Neuronal stem cell (in vitro differentiated cells): ENCODE measurements around the gene MPZL2. TPM values are rescaled to one million over a fixed set of nuclear protein-coding genes. Genes with fewer than 3 reads are reported as not detected.

Experiments used
- DNase-seq: peaks from one replicate; pipeline ENCODE4 v3.0.0-alpha.2; 2013; ENCODE audit warnings: low spot score
- H2AFZ ChIP-seq: one replicate; pipeline ENCODE4 v1.6.1; 2013; ENCODE audit warnings: mild to moderate bottlenecking, low read length, inconsistent platforms
- H2AK5ac ChIP-seq: 2 replicates; pipeline ENCODE4 v1.6.1; 2013; ENCODE audit warnings: low read depth, mild to moderate bottlenecking, inconsistent platforms, low read length, moderate library complexity, mixed read lengths
- H2BK120ac ChIP-seq: 2 replicates; pipeline ENCODE4 v1.6.1; 2013; ENCODE audit warnings: low read depth, mild to moderate bottlenecking, inconsistent platforms, low read length, moderate library complexity, mixed read lengths
- H2BK12ac ChIP-seq: one replicate; pipeline ENCODE4 v1.6.1; 2013; ENCODE audit warnings: low read length, inconsistent platforms
- H2BK15ac ChIP-seq: 2 replicates; pipeline ENCODE4 v1.6.1; 2013; ENCODE audit warnings: mild to moderate bottlenecking, low read length, inconsistent platforms, mixed read lengths
- H2BK5ac ChIP-seq: one replicate; pipeline ENCODE4 v1.6.1; 2013; ENCODE audit warnings: inconsistent platforms, mild to moderate bottlenecking, low read length, moderate library complexity
- H3K14ac ChIP-seq: one replicate; pipeline ENCODE4 v1.6.1; 2013; ENCODE audit warnings: low read length, inconsistent platforms
- H3K18ac ChIP-seq: 2 replicates; pipeline ENCODE4 v1.6.1; 2013; ENCODE audit warnings: low read length, inconsistent platforms
- H3K23ac ChIP-seq: 2 replicates; pipeline ENCODE4 v1.6.1; 2013; ENCODE audit warnings: low read depth, mild to moderate bottlenecking, mixed read lengths, low read length, inconsistent platforms; ENCODE audit not compliant: poor library complexity
- H3K27ac ChIP-seq: replicated peaks from 3 replicates; pipeline ENCODE4 v1.5.1; 2013; ENCODE audit warnings: low read length, inconsistent platforms
- H3K27me3 ChIP-seq, 3 experiments: 2 replicates each; pipeline ENCODE4 v1.6.1; 2013; ENCODE audit warnings: low read length in 3 of 3, mild to moderate bottlenecking in 2 of 3, inconsistent platforms in 1 of 3, low read depth in 1 of 3, mixed read lengths in 1 of 3, moderate library complexity in 1 of 3; ENCODE audit not compliant: control insufficient read depth in 3 of 3, insufficient read depth in 3 of 3
- H3K36me3 ChIP-seq, 2 donors: replicated peaks in 1 of 2; 2 replicates each; pipeline ENCODE4 v1.6.1; 2013; ENCODE audit warnings: low read length in 2 of 2; ENCODE audit not compliant: control insufficient read depth in 2 of 2, insufficient read depth in 2 of 2
- H3K4ac ChIP-seq: 2 replicates; pipeline ENCODE4 v1.6.1; 2013; ENCODE audit warnings: inconsistent platforms, mild to moderate bottlenecking, low read length, moderate library complexity
- H3K4me1 ChIP-seq, 2 donors: 1 replicate in 1 of 2; 2 replicates in 1 of 2; pipeline ENCODE4 v1.6.1; 2013; ENCODE audit warnings: low read length in 2 of 2, low read depth in 1 of 2; ENCODE audit not compliant: control insufficient read depth in 2 of 2, insufficient read depth in 1 of 2
- H3K4me2 ChIP-seq: one replicate; pipeline ENCODE4 v1.6.1; 2013; ENCODE audit warnings: mild to moderate bottlenecking, low read length, inconsistent platforms; ENCODE audit not compliant: insufficient read depth, poor library complexity, severe bottlenecking
- H3K4me3 ChIP-seq, 2 donors: 2 replicates each; pipeline ENCODE4 v1.5.1; 2013; ENCODE audit warnings: low read length in 2 of 2, mild to moderate bottlenecking in 2 of 2, inconsistent platforms in 1 of 2, moderate library complexity in 1 of 2
- H3K79me1 ChIP-seq: one replicate; pipeline ENCODE4 v1.6.1; 2013; ENCODE audit warnings: low read depth, mild to moderate bottlenecking, inconsistent platforms, low read length, moderate library complexity
- H3K9ac ChIP-seq: one replicate; pipeline ENCODE4 v1.6.1; 2013; ENCODE audit warnings: mild to moderate bottlenecking, low read depth, low read length, inconsistent platforms; ENCODE audit not compliant: poor library complexity
- H3K9me3 ChIP-seq, 2 donors: replicated peaks in 1 of 2; 2 replicates each; pipeline versions ENCODE3 to v1.6.1; 2013; ENCODE audit warnings: low read length in 2 of 2, mild to moderate bottlenecking in 2 of 2, inconsistent platforms in 1 of 2, low read depth in 1 of 2, mixed read lengths in 1 of 2, moderate library complexity in 1 of 2; ENCODE audit not compliant: control insufficient read depth in 2 of 2, insufficient read depth in 1 of 2
- H4K8ac ChIP-seq: one replicate; pipeline ENCODE4 v1.6.1; 2013; ENCODE audit warnings: low read depth, mild to moderate bottlenecking, inconsistent platforms, low read length, moderate library complexity
- H4K91ac ChIP-seq: one replicate; pipeline ENCODE4 v1.6.1; 2013; ENCODE audit warnings: low read length, low read depth, mild to moderate bottlenecking, inconsistent platforms; ENCODE audit not compliant: poor library complexity
- WGBS, 2 donors: extraction: QIAGEN DNeasy Blood & Tissue Kit; methylation state at CpG; one replicate each; pipeline ENCODE4 v1.1.7; 2013; ENCODE audit warnings: missing lambda C conversion rate in 2 of 2, mixed read lengths in 1 of 2; ENCODE audit not compliant: insufficient read length in 2 of 2, insufficient replicate concordance in 1 of 2; ENCODE audit errors: extremely low coverage in 2 of 2; 5-methylcytosine and 5-hydroxymethylcytosine counted together
- polyA plus RNA-seq, 2 experiments: library from polyadenylated mRNA; stranded (reverse); fragments of 200-250 nt; gene quantifications; one replicate each; pipeline ENCODE4 v1.2.3, GENCODE V29; 2013

Gene MPZL2
- polyA plus RNA-seq (2013, experiment 1 of 2): 0.38 TPM
- 0.32 TPM for polyA plus RNA-seq (2013, experiment 2 of 2)

- no peaks in the 10 kb centered on the region for H3K79me1 ChIP-seq
- peak within 1 kb of the TSS; percentile 75 for H2AFZ ChIP-seq
- H3K4me2 ChIP-seq: peak within 1 kb of the TSS; percentile 36
- H3K4me1 ChIP-seq: peaks cover 0 to 4% of the 10 kb centered on the region in 2 donors
- no peak within 1 kb of the TSS for H3K9ac ChIP-seq
- no peak within 1 kb of the TSS for H4K91ac ChIP-seq
- H2BK5ac ChIP-seq: no peak within 1 kb of the TSS
- H3K36me3 ChIP-seq: no peaks in the 10 kb centered on the region
- no peak within 1 kb of the TSS for H2BK12ac ChIP-seq
- H3K4me3 ChIP-seq: peak within 1 kb of the TSS in 1 of 2 donors; percentile 37
- H2AK5ac ChIP-seq: no peak within 1 kb of the TSS
- no peak within 1 kb of the TSS for H3K18ac ChIP-seq
- peak; percentile 18 for DNase-seq
- WGBS, 2 donors: no CpG with 5 or more reads among the region's 19 CpGs
- no peak within 1 kb of the TSS for H2BK120ac ChIP-seq
- H3K9me3 ChIP-seq: no peaks in the 10 kb centered on the region
- no peak within 1 kb of the TSS for H4K8ac ChIP-seq
- no peak within 1 kb of the TSS for H3K27ac ChIP-seq
- H2BK15ac ChIP-seq: no peak within 1 kb of the TSS
- H3K23ac ChIP-seq: no peak within 1 kb of the TSS
- H3K14ac ChIP-seq: no peak within 1 kb of the TSS
- no peak within 1 kb of the TSS for H3K4ac ChIP-seq
- H3K27me3 ChIP-seq: peaks cover 0 to 79% (median 6%) of the 10 kb centered on the region in 3 experiments
Observed at GRCh38 chr11:118263695-118264568, at the start of gene MPZL2. TSS of gene MPZL2 (minus strand) at chr11:118264297. CDS start at chr11:118264153, 144 bp downstream.

- Histone ChIP-seq H2BK120ac (no peak overlapping the region), H4K91ac (no peak overlapping the region), H3K79me1 (no peaks in the 10 kb centered on the region), H3K18ac (no peak overlapping the region), H3K23ac (no peak overlapping the region), H3K4me2 (no peak overlapping the region), H3K27me3 (peaks cover 0 to 23% (median 0%) of the 10 kb centered on the region in 3 experiments), H3K27ac (no peak overlapping the region), H3K14ac (peak overlapping the region; percentile 14), H2BK12ac (no peak overlapping the region), H3K36me3 (no peaks in the 10 kb centered on the region), H2BK15ac (no peak overlapping the region), H2AFZ (no peak overlapping the region), H4K8ac (no peak overlapping the region), H3K9ac (no peak overlapping the region), H2AK5ac (peak overlapping the region; percentile 18), H3K4me1 (peaks cover 0 to 18% of the 10 kb centered on the region in 2 donors), H2BK5ac (no peak overlapping the region), H3K4me3 (no peak overlapping the region), H3K4ac (no peak overlapping the region), H3K9me3 (peaks cover 0 to 3% of the 10 kb centered on the region in 2 donors)
- no peak for DNase-seq
- no CpG with 5 or more reads among the region's 4 CpGs for WGBS, 2 donors
Observed at GRCh38 chr11:118313242-118313641, 49.1 kb upstream of the MPZL2 start.

- H3K4me1 ChIP-seq: peaks cover 0 to 18% of the 10 kb centered on the region in 2 donors
- no CpG with 5 or more reads among the region's 2 CpGs for WGBS, 2 donors
- DNase-seq: no peak
Observed at GRCh38 chr11:118312328-118312727, 48.2 kb upstream of the MPZL2 start.

GRCh38 chr11:118311518-118311917, 47.4 kb upstream of the MPZL2 start:
- no peak for DNase-seq
- H3K4me3 ChIP-seq: no peak overlapping the region
- H3K18ac ChIP-seq: no peak overlapping the region
- H4K91ac ChIP-seq: no peak overlapping the region
- H3K4me1 ChIP-seq: peaks cover 0 to 14% of the 10 kb centered on the region in 2 donors
- H3K27ac ChIP-seq: no peak overlapping the region
- no peak overlapping the region for H4K8ac ChIP-seq
- H3K79me1 ChIP-seq: no peaks in the 10 kb centered on the region
- H3K9ac ChIP-seq: no peak overlapping the region
- H3K4ac ChIP-seq: no peak overlapping the region
- H2AFZ ChIP-seq: no peak overlapping the region
- no peak overlapping the region for H3K23ac ChIP-seq
- no peak overlapping the region for H2BK120ac ChIP-seq
- no peaks in the 10 kb centered on the region for H3K9me3 ChIP-seq
- H2BK5ac ChIP-seq: no peak overlapping the region
- no peak overlapping the region for H3K4me2 ChIP-seq
- no peak overlapping the region for H3K14ac ChIP-seq
- peaks cover 0 to 26% (median 0%) of the 10 kb centered on the region in 3 experiments for H3K27me3 ChIP-seq
- H2AK5ac ChIP-seq: no peak overlapping the region
- no CpG with 5 or more reads among the region's 4 CpGs for WGBS, 2 donors
- H2BK15ac ChIP-seq: no peak overlapping the region
- no peaks in the 10 kb centered on the region for H3K36me3 ChIP-seq
- H2BK12ac ChIP-seq: no peak overlapping the region

More at GRCh38 chr11:118312328-118312727, 48.2 kb upstream of the MPZL2 start:
- Histone ChIP-seq H3K9me3 (peaks cover 0 to 3% of the 10 kb centered on the region in 2 donors), H3K14ac (no peak overlapping the region), H2BK5ac (no peak overlapping the region), H2AFZ (no peak overlapping the region), H2AK5ac (no peak overlapping the region), H3K4ac (no peak overlapping the region), H3K27ac (no peak overlapping the region), H3K4me3 (no peak overlapping the region), H3K18ac (no peak overlapping the region), H2BK15ac (no peak overlapping the region), H3K79me1 (no peaks in the 10 kb centered on the region), H3K36me3 (no peaks in the 10 kb centered on the region), H3K4me2 (no peak overlapping the region), H2BK120ac (no peak overlapping the region), H4K91ac (no peak overlapping the region), H3K23ac (no peak overlapping the region), H4K8ac (no peak overlapping the region), H3K27me3 (peaks cover 0 to 25% (median 0%) of the 10 kb centered on the region in 3 experiments), H3K9ac (no peak overlapping the region), H2BK12ac (no peak overlapping the region)
